OCI-LY3 (cell line): Measurements from ENCODE around the gene GZMM.

Experiments used
- EZH2phosphoT487 ChIP-seq: fragments of 200-600 bp; shearing (Covaris generic); IDR thresholded peaks from 2 replicates; pipeline ENCODE4 v1.6.1; 2018; ENCODE audit warnings: antibody characterized with exemption, mixed run types, low read depth
- TF ChIP-seq, protein P1 (sequence below): fragments of 200-600, 300-600 bp; sonication (generic); IDR thresholded peaks from 2 replicates; pipeline ENCODE4 v1.5.1; 2014; ENCODE audit warnings: antibody characterized with exemption, low read length, low read depth

DNA sequence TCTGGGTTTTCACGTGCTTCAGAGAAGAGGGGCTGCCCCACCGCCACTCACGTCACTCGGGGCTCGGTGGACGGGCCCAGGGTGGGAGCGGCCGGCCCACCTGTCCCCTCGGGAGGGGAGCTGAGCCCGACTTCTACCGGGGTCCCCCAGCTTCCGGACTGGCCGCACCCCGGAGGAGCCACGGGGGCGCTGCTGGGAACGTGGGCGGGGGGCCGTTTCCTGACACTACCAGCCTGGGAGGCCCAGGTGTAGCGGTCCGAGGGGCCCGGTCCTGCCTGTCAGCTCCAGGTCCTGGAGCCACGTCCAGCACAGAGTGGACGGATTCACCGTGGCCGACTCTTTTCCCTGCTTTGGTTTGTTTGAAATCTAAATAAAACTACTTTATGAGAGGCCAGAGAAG, 2.2 kb upstream of the GZMM start:
- TF ChIP-seq, protein P1, sequence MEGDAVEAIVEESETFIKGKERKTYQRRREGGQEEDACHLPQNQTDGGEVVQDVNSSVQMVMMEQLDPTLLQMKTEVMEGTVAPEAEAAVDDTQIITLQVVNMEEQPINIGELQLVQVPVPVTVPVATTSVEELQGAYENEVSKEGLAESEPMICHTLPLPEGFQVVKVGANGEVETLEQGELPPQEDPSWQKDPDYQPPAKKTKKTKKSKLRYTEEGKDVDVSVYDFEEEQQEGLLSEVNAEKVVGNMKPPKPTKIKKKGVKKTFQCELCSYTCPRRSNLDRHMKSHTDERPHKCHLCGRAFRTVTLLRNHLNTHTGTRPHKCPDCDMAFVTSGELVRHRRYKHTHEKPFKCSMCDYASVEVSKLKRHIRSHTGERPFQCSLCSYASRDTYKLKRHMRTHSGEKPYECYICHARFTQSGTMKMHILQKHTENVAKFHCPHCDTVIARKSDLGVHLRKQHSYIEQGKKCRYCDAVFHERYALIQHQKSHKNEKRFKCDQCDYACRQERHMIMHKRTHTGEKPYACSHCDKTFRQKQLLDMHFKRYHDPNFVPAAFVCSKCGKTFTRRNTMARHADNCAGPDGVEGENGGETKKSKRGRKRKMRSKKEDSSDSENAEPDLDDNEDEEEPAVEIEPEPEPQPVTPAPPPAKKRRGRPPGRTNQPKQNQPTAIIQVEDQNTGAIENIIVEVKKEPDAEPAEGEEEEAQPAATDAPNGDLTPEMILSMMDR: no peak
- TF ChIP-seq EZH2phosphoT487: no peak
